Parietal lobe (tissue), 2 donors: ENCODE results near the gene ALDH1A3. TPM values are rescaled to one million over a fixed set of nuclear protein-coding genes. Genes with fewer than 3 reads are reported as not detected.

Source experiments
- small RNA-seq: library from RNA; depleted of rRNA; stranded (forward); fragments of <200 nt; gene quantifications from one replicate; pipeline ENCODE3, GENCODE V24; 2014; ENCODE audit warnings: low replicate concordance
- total RNA-seq: library from RNA; depleted of rRNA; stranded (reverse); fragments of >200 nt; gene quantifications from one replicate; pipeline ENCODE4 v1.2.3, GENCODE V29; 2014

ALDH1A3 gene
- 0.63 TPM for total RNA-seq

GRCh38 chr15:100879464-100880138 is at the start of gene ALDH1A3:
TSS of gene ALDH1A3 (plus strand) at chr15:100879831. CDS start at chr15:100879908, 77 bp downstream.

DNA sequence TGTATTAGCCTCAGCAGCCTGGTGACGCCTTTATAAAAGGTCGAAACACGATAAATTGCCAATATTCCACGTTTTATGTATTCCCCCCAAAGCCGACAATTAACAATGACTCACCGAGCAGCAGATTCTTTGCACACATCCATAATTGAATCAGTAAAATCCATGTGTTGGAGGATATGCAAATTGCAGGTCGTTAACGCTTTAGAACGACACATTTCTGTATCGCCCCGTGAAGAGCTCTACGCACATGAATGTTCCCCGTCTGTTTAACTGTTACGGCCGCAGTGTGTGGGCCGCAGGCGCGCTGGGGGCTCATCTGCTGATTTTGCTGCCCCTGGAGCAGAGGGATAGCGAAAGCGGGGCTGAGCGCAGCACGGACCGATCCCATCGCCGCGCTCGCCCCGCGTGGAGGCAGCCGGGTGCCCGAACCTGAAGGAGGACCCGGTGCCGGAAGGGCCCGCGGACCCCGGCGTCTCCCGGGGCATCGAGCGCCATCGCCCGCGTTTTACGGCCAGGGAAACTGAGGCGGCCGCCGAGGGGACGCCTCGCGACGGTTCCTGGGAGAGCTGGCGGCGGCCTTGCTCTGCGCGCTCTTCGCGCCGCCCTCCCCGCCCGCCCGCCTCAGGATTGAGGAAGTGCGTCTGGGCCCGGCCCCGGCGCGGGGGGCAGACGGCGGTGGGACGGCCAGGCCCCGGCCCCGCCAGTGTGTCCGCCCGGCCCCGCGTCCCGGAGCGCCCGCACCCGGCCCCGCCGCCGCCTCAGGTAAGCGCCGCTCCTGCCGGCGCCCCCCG is 39.3 kb downstream of the ALDH1A3 start, which contains the start of gene LRRK1:
Gene LRRK1, plus strand, starts transcription at position 668 of the 791 bp plus-strand sequence. CDS start 5,276 bp downstream, outside the sequence.

Small RNA genes lying within 50 kb of the gene (small RNA-seq; reads per million reads assigned to genes)
- gene AC015712.3 = not detected

Other genes with a start within 250 kb of the ALDH1A3 start
- 1.6 TPM for gene LRRK1, start 39.5 kb downstream of the ALDH1A3 start, total RNA-seq